NCI-H1048 (cell line): Measurements from ENCODE around the gene RSPH10B2.
"Not testable (repeated sequence)": the region's sequence is repeated elsewhere in the genome, so short reads cannot be mapped to it uniquely, and the experiment has no call there.

ENCODE experiments used
- DNase-seq: peaks from one replicate; lab custom pipeline; 2025; lab: John Stamatoyannopoulos, UW

RSPH10B2 gene

DNA sequence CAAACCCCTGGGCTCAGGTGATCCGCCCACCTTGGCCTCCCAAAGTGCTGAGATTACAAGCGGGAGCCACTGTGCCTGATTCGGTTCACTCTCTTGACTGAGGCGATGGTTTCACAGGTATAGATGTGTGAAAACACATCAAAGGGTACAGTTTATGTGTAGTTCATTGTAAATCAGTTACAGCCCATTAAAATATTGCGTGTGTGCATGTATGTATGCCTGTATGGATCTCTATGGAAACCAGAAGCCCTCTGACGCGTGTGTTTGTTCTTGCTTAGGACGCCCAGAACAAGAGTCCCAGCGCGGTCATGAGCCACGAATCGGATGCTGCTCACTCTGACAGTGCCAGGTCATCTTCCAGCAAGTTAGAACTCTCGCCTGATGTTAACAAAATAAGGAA is 35.5 kb downstream of the RSPH10B2 start:
- DNase-seq, result not testable (repeated sequence)

DNA sequence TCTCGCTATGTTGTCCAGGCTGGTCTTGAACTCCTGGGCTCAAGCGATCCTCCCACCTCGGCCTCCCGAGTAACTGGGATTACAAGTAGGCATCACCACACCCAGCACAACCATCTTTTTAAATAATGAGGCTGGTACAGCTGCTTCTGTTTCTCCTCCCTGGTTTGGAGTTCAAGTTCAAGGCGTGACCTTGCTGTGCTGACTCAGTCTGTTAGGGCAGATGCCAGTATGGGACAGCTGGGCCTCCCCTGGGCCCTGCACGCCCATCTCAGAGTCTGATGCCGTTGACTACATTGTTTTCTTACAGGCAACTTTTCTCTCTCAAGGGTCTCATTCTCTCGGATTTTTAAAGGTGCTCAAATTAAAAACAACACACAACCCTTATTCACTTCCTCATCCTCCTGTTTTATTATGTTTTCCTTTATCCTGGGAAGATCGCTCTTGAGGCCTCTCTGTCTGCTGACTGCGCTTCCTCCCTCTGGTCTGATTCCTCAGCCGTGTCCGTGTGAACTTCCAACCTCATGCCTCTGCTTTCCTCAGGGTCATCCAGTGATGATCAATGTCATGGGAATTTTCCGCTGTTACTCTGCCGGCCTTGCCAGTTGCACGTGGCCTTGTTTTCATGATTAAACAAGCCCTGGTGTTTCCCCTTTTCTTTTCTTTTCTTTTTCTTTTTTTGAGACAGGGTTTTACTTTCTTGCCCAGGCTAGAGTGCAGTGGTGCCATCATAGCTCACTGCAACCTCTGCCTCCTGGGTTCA is 38.4 kb downstream of the RSPH10B2 start:
- DNase-seq, result not testable (repeated sequence)

DNA sequence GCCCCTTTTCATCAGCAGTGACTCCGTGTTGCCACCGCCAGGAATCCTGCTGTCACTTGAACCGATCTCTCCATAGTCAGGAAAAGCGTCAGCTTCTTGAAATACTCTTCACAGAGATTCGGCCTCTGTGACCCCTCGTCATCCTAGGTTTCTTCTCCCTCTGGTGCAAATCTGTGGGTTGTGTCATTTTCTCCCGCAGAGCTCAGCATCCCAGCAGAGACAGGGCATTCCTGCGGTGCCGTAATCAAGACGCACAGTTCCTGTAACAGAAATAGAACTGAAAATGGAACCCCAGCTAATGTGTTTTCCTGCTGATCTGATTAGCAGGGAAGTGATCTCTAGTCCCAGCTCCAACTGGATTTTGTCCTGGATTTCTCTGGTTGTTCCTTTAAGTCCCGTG is 40.4 kb downstream of the RSPH10B2 start:
- not testable (repeated sequence) for DNase-seq

DNA sequence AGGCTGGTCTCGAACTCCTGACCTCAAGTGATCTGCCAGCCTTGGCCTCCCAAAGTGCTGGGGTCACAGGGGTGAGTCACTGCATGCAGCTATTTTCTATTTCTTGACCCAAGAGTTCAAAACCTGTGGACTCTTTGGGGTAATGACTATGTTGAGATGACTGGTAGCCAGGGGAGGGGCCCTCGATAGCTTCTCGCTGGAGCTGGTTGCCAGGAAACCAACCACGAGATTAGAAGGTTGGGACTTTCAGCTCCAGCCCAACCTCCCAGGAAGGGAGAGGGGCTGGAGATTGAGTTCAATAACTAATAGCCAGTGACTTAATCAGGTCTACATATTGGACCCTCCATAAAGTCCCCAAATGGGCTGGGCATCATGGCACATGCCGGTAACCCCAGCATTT is 43.3 kb downstream of the RSPH10B2 start:
- not testable (repeated sequence) for DNase-seq

DNA sequence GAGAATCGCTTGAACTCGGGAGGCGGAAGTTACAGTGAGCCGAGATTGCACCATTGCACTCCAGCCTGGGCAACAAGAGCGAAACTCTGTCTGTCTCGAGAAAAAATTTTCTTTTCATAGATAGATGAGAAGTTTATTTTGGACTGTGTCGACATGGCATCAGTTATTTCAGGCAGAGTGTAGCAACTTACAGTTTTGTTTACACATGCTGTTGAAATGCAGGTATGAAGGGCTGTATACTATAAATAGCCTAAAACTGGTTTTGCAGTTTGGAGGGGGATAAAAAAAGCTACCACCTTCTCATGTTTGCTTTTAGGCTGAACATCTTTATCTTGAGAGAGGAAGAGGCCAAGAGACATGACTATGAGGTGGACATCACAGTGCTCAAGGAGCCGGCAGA is 44.1 kb downstream of the RSPH10B2 start:
- DNase-seq, result not testable (repeated sequence)

DNA sequence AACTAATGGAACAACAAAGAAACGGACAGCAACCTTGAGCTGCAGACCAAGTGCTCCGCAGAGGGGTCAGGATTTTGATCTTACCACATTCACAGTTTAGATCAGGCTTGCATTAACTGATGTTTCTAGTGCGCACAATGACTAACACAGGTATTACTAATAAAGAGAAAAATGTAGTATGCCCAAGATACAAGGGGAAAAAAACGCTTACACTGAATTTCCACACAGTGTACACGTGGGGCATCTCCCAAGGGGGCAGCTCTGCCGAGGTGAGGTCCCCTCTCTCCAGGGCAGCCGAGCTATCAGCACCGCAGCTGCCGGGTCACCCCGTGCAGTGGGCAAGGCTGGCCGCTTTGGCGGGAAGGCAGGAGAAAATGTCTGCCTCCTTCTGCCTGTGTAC is 46.0 kb downstream of the RSPH10B2 start:
- DNase-seq, result not testable (repeated sequence)

DNA sequence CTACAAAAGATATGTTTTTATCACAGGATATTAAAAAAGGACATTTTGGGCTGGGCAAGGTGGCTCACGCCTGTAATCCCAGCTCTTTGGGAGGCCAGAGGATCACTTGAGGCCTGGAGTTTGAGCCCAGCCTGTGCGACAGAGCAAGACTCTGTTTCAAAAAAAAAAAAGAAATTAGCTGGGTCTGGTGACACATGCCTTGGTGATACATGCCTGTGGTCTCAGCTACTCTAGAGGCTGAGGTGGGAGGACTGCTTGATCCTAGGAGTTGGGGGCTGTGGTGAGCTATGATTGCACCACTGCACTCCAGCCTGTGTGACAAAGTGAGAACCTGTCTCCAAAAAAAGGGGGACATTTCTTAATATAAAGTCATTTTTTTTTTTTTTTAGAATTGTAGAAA is 46.4 kb downstream of the RSPH10B2 start:
- DNase-seq, result not testable (repeated sequence)

DNA sequence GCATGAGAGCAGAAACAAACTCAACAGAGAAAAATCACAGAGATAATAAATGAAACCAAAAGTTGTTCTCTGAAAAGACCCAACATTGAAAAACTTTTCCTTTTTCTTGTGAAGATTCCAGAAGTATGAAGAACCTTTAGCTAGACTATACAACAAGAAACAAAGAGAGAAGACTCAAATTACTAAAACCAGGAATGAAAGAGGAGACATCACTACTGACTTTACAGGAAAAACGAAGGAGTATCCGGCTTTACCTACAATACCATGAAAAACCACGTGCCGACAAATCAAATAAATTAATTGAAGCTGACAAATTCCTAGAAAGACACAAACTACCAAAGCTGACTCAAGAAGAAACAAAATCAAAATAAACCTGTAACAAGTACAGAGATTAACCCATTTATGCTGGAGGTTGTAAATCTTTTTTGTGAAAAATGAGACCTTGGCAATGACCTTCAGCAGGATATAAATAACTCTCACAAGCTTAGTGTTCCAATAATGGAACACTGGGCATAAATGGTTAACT is 53.6 kb downstream of the RSPH10B2 start:
- DNase-seq, result not testable (repeated sequence)

DNA sequence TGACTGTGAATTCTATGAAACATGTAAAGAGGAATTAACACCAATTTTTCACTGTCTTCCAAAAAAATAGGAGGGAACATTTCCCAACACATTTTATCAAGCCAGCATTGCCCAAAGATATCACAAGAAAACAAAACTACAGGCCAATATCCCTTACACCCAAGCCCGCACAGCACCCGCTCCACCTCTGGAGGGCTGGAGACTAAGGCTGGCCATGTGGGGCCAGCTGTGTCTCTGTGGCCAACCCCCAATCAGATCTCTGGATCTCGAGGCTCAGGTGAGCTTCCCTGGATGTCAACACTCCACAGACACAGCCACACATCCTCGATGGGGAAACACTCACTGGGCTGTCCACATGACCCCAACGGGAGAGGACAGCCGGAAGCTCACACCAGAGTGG is 54.1 kb downstream of the RSPH10B2 start:
- DNase-seq, result not testable (repeated sequence)

DNA sequence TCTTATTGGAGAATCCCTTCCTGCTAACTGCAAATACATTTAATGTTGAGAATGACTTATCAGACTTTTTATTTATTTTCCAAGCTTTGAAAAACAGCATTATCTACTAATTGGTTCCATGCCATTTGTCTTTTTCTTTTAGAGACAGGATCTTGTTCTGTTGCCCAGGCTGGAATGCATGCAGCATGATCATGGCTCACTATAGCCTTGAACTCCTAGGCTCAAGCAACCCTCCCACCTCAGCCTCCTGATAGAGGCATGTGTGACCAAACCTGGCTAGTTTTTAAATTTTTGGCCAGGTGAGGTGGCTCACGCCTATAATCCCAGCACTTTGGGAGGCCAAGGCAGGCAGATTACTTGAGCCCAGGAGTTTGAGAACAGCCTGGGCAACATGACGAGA is 59.1 kb downstream of the RSPH10B2 start:
- not testable (repeated sequence) for DNase-seq

DNA sequence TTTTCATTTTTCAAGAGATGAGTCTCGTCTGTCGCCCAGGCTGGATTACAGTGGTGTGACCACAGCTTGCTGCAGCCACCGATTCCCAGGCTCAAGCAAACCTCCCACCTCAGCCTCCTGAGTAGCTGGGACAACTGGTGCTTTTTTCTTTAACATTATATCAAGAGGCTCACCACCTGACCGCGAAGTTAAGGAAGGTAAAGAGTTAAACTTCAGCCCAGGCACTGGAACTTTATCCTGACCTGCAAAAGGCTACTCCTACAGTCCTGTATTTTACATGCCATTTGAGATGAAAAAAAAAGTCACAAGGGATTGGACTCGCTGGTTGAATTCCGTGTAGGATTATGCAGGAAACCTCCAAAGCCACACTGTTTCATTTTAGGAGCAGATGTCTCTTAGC is 61.6 kb downstream of the RSPH10B2 start:
- DNase-seq, result not testable (repeated sequence)

DNA sequence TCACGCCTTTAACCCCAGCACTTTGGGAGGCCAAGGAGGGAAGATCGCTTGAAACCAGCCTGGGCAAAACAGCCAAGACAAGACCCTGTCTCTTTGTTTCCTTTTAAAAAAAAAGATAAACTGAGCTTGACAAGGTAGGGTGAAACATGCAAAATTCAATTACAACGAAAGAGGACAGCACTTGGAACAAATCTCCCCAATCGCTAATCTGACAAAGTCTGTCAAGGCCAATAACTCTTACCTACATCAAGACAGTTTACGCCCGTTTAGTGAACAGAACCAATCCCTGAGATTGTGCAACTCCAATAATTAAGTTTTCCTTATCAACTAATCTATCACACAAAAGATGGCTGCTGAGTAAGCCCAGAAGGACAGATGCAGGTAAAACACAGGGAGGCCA is 67.7 kb downstream of the RSPH10B2 start:
- not testable (repeated sequence) for DNase-seq

DNA sequence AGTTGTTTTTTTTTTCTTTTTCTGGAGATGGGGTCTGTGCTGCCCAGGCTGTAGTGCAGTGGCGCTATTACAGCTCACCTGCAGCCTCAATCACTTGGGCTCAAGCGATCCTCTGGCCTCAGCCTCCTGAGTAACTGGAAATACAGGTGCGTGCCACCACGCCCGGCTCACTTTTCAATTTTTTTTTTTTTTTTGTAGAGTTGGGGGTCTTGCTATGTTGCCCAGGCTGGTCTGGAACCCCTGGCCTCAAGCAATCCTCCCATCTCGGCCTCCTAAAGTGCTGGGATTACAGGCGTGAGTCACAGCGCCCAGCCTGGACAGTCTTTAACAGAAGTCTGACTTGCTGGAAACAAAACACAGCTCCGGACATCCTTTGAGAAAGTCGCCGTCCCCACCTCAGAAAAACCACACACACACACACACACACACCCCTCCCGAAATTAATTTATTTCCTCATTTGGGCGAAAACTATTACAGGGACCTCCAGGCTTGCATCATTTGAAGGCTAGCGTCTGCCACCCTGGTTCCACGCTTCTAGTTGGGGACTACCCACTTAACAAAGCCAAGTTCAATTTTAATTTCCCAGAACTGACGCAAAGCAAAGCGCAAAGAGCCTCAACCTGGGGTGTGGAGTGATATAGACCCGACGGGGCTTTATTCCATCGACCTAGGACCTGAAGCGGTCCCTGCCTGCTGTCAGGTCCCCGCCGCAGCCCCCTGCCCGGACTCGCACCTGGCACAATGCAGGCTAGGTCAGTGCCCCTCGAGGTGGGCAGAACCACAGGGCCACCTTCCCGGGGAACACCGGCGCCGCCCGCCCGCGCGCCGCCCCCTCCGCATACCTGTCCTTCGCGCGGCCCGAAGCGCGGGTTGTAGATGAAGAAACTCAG is 71.6 kb downstream of the RSPH10B2 start:
- not testable (repeated sequence) for DNase-seq

DNA sequence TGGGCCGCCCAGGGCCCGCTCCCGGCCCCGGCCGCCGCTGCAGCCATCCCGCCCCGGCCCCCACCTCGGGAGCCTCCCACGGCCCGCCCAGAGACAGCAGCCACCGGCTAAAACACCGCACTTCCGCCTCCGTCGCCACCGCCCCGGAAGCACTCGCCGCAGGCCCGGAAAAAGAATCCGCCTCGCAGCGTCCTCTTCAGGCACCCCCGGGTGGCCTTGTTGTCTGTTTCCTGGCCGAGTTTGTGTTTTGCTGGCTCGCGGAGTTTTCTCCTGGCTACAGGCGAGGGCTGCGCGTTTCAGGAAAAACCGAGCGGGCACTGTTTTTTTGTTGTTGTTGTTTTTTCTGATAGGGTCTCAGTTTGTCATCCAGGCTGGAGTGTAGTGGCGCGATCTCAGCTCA is 72.2 kb downstream of the RSPH10B2 start, which contains the start of gene CCZ1B:
Gene CCZ1B (minus strand): TSS at position 125 of the 400 bp plus-strand sequence. CDS start 78 bp downstream, at position 47.
- DNase-seq, result peak; percentile 32

DNA sequence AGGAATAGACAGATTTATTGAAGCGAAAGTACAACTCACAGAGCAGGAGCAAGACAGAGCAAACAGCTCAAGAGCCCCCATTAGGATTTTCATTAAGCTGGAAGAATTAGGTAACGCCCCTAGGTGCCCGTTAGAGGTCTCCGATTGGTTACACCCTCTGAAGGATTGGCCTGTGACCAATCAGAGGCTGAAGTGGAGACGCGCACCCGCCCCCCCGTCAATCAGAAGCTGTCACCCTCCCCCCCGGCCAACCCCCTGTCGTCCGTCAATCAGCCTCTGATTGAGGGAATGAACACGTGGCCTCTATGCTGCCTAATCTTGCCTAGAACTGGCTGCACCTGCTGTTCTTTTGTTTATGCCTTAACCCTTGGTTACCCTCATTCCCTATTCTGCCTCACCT is 73.3 kb downstream of the RSPH10B2 start:
- DNase-seq, result not testable (repeated sequence)

DNA sequence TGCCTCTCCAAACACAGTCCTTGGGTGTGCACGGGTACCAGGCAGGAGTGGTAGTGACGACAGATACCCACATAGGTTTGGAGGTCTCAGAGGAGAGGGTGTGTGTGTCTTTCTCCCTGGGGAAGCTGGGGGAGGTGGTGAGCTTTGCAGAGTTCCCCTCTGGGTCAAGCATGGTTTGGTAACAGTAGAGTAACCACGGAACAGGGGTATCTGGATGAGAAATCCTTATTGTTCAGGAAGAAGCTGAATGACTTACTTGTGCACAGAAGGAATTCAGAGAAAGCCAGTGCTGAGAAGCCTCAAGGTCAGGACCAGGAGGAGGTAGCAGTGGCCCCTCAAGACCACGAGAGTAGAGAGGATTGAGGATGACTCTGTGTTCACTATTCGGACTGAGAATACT is 75.7 kb downstream of the RSPH10B2 start:
- DNase-seq, result not testable (repeated sequence)

DNA sequence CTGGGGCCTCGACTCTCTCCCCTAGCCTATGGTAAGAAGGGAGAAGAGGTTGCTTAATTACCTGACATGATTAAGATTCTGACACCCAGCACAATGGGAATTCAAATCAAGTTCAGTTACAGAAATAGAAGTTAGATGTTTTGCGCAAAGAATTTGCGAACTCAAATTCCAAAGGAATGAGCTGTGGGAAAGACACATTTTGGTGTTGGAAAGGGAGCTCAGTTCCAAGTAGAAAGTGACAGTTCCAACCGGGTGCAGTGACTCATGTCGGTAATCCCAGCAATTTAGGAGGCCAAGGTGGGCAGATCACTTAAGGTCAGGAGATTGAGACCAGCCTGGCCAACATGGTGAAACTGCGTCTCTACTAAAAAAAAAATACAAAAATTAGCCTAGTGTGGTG is 76.1 kb downstream of the RSPH10B2 start:
- DNase-seq, result not testable (repeated sequence)

DNA sequence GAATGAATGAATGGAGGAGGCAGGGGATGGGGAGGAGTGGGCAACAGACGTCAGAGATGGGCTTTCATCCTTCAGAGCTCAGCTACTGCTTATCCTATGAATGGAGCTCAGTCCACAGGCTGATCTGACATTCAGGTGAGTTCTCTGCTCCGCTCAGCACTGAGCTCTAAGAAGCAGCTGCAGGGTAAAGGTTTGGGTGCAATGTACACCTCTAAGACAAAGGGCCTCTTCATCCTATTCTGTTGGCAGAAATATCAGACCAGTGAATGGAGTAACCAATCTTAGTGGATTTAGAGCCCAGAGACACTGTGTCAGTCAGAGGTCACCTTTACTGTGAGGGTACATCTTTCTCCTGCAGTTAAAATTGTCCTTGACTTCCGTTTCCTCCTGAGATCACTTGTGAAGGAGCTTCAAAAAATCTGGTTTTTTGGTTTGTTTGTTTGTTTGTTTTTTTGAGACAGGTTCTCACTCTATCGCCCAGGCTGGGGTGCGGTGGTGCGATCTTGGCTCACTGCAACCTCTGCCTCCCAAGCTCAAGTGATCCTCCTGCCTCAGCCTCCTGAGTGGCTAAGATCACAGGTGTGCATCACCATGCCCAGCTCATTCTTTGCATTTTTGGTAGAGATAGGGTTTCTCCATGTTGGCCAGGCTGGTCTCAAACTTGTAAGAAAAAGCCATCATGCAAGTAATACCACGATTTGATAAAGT is 77.3 kb downstream of the RSPH10B2 start:
- no peak for DNase-seq

DNA sequence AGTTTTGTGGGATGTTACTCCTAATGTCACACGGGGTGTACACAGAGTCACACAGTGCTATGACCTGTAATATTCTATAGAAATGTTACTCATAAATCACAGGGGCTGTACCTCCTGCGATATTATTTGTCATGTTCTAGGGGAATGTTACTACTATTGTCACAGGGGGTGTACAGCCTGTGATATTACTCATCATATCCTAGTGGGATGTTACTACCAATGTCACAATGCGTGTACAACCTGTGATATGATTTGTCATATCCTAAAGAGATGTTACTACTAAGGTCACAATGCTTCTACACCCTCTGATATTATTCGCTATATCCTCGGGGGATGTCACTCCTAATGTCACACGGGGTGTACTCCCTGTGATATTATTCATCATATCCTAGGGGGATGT is 79.7 kb downstream of the RSPH10B2 start:
- DNase-seq, result no peak

DNA sequence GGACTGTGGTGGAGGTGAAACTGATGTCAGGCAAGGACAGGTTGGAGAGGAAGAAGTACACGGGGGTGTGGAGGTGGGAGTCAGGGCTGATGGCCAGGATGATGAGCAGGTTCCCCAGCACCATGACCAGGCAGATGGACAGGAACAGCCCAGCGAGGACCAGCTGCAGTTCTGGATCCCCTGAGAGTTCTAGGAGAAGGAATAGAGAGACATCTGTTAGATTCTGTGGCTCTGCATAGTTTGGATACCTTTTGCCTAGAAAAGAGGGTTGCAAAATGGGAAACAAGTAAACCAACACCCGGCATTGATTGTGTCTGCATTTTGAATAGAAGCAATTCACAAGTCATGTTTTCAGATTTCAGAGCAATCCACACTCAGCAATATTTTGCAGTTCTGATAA is 81.6 kb downstream of the RSPH10B2 start:
- DNase-seq, result not testable (repeated sequence)

DNA sequence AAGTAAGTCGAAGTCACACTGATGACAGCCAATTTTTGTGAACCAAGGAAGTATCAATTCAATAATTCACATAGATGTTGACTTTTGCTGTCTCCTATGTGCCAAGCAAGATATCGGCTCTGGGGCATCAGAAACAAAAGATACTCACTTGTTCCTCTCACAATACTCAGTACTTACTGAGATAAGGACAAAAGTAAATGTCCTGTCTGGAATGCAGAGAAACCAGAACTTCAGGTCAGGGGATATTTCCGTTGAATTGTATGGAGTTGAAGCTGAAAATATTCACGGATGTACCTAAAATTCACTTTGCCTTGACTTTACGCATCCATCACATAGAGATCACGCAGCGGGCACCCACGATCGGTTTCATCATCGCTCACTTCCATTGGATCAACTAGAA is 83.2 kb downstream of the RSPH10B2 start:
- not testable (repeated sequence) for DNase-seq
